Measurements from ENCODE around the gene TMEM52B.

TMEM52B gene

DNA sequence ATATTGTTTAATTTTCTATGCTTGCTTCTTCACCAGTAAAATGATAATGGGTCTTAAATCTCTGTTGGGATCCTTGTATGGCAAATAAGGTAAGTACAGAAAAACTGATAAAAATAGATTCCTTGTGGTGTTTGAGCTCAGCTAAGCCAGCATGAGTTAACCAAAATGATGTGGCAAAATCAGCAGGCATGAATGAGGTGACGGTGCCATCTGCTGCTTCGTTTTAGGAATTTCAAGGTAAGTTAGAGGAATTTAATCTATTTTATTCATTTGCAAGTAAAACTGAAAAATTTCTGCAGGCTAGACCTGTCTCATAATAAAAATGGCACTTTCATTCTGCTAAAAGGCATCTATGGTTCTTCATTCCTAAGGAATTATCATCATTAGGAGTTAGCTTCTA, 38.8 kb upstream of the TMEM52B start:
- no peak overlapping the region for H3K4me3 ChIP-seq (ENCODE audit: low read depth, low read length)
- TF ChIP-seq, protein P1, sequence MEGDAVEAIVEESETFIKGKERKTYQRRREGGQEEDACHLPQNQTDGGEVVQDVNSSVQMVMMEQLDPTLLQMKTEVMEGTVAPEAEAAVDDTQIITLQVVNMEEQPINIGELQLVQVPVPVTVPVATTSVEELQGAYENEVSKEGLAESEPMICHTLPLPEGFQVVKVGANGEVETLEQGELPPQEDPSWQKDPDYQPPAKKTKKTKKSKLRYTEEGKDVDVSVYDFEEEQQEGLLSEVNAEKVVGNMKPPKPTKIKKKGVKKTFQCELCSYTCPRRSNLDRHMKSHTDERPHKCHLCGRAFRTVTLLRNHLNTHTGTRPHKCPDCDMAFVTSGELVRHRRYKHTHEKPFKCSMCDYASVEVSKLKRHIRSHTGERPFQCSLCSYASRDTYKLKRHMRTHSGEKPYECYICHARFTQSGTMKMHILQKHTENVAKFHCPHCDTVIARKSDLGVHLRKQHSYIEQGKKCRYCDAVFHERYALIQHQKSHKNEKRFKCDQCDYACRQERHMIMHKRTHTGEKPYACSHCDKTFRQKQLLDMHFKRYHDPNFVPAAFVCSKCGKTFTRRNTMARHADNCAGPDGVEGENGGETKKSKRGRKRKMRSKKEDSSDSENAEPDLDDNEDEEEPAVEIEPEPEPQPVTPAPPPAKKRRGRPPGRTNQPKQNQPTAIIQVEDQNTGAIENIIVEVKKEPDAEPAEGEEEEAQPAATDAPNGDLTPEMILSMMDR (IDR thresholded peaks at IDR 0.05; ENCODE audit: low read depth, low read length): no peak

GRCh38 chr12:10142976-10143589, 35.7 kb upstream of the TMEM52B start:
- no peak overlapping the region for H3K4me3 ChIP-seq (ENCODE audit: low read depth, low read length)
- TF ChIP-seq, protein P1 (IDR thresholded peaks at IDR 0.05; ENCODE audit: low read depth, low read length): no peak

DNA sequence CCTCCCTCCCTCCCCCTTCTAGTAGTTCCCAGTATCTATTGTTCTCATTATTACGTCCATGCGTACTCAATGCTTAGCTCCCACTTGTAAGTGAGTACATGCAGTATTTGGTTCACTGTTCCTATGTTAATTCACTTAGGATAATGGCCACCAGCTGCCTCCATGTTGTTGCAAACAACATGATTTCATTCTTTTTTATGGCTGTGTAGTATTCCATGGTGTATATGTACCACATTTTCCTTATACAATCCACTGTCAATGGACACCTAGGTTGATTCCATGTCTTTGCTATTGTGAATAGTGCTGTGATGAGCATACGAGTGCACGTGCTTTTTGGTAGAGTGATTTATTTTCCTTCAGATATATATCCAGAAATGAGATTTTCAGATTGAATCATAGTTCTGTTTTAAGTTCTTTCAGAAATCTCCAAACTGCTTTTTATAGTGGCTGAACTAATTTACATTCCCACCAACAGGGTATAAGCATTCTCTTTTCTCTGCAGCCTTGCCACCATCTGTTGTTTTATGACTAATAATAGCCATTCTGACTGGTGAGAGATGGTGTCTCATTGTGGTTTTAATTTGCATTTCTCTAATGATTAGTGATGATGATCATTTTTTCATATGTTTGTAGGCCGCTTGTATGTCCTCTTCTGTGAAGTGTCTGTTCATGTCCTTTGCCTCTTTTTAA, 31.0 kb upstream of the TMEM52B start:
- H3K4me3 ChIP-seq (ENCODE audit: low read depth, low read length): no peak overlapping the region
- TF ChIP-seq, protein P1 (IDR thresholded peaks at IDR 0.05; ENCODE audit: low read depth, low read length): no peak

GRCh38 chr12:10151621-10152020, 27.2 kb upstream of the TMEM52B start:
- no peak overlapping the region for H3K4me3 ChIP-seq (ENCODE audit: low read depth, low read length)
- TF ChIP-seq, protein P1 (IDR thresholded peaks at IDR 0.05; ENCODE audit: low read depth, low read length): no peak

DNA sequence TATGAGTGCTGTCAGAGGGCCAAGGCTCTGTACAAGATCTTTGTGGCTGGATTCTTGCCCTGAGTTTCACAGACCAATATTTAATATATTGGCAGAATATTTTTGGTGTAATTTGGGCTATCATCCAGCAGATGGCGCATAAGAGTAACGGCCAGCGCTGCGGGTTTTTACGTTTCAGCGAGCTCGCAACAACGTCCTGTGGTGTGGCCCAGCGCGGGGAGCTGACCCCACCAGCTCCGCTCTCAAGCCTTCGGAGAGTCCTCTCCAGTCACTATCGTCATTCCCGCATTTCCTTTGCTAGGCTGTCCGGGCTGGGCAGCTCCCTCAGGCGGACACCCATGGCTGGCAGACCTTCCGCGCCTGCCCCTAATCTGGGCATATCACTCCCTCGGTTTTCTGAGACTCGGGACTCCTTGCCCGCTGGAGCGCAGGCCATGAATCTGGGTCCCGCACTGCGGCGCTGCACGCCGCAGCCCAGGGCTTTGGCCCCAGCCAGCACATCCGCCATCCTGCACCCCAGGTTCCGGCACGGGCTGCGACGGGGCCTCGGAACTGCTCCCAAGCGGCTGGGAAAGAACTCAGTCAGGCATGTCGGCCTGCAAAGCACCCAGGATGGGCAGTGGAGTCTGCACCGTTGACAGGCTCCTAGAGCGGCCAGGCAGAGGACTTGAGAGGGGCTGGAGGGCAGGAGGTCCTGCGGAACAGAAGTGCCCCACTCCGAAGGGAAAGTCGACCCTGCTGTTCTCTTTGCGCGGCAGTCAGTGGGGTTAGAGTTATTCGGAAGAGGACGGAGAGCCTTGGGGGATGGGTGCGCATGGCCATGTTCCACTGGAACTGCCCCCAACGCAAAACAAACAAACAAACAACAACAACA, 25.3 kb upstream of the TMEM52B start:
- TF ChIP-seq, protein P1 (IDR thresholded peaks at IDR 0.05; ENCODE audit: low read depth, low read length): peak; percentile 72
- no peak overlapping the region for H3K4me3 ChIP-seq (ENCODE audit: low read depth, low read length)

GRCh38 chr12:10154145-10154496, 24.7 kb upstream of the TMEM52B start:
- TF ChIP-seq, protein P1 (IDR thresholded peaks at IDR 0.05; ENCODE audit: low read depth, low read length): no peak
- H3K4me3 ChIP-seq (ENCODE audit: low read depth, low read length): no peak overlapping the region

DNA sequence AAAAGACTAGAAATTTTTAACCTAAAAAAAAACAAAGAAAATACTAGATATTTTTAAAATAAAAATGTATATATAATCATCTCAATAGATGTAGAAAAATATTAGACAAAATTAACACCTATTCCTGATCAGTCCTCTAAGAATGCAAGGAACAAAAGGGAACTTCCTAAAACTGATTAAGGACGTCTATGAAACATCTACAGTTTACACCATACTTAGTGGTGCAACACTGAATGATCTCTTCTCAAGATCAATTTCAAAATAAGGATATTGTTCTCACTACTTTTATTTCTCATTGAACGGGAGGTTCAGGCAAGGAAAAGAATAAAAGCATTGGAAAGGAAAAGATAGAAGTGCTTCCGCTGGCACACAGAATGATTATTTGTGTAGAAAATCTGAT, 22.9 kb upstream of the TMEM52B start:
- H3K4me3 ChIP-seq (ENCODE audit: low read depth, low read length): no peak overlapping the region
- TF ChIP-seq, protein P1 (IDR thresholded peaks at IDR 0.05; ENCODE audit: low read depth, low read length): no peak
